Chondrocyte (in vitro differentiated cells): ENCODE data around the gene UBE2QL1. TPM values are rescaled to one million over a fixed set of nuclear protein-coding genes. Genes with fewer than 3 reads are reported as not detected.

Source experiments
- DNase-seq: peaks from one replicate; pipeline ENCODE4 v3.0.0; 2021; ENCODE audit warnings: mixed read lengths, low spot score
- H3K27ac Mint-ChIP-seq: one replicate; pipeline ENCODE4 v1.8.0; 2021; ENCODE audit warnings: mild to moderate bottlenecking, moderate library complexity, mixed read lengths; ENCODE audit not compliant: unreplicated experiment
- H3K27me3 Mint-ChIP-seq: 2 replicates; pipeline ENCODE4 v1.8.0; 2021; ENCODE audit warnings: low read depth, mixed read lengths
- H3K36me3 Mint-ChIP-seq: 2 replicates; pipeline ENCODE4 v1.8.0; 2021; ENCODE audit warnings: low read depth, mixed read lengths
- H3K4me1 Mint-ChIP-seq: 2 replicates; pipeline ENCODE4 v1.8.0; 2021; ENCODE audit warnings: low read depth, mild to moderate bottlenecking, mixed read lengths
- H3K4me3 Mint-ChIP-seq: one replicate; pipeline ENCODE4 v1.8.0; 2021; ENCODE audit warnings: mild to moderate bottlenecking, moderate library complexity, mixed read lengths; ENCODE audit not compliant: unreplicated experiment
- H3K9me3 Mint-ChIP-seq: 2 replicates; pipeline ENCODE4 v1.8.0; 2021; ENCODE audit warnings: low read depth, mixed read lengths
- CTCF ChIP-seq: fragments of 200-600 bp; sonication (generic); IDR thresholded peaks from 2 replicates; pipeline ENCODE4 v1.5.0; 2021; ENCODE audit warnings: antibody characterized with exemption, mild to moderate bottlenecking, moderate library complexity
- total RNA-seq: library from RNA; stranded (reverse); gene quantifications from 3 replicates; pipeline ENCODE4 v1.2.1, GENCODE V29; 2021

UBE2QL1 gene
- total RNA-seq, 1 donor from 2014 or later = 0.17 TPM

GRCh38 chr5:6527749-6528455 lies 79.2 kb downstream of the UBE2QL1 start:
- no peak overlapping the region for H3K27ac Mint-ChIP-seq
- no peak for TF ChIP-seq CTCF
- H3K4me1 Mint-ChIP-seq = no peaks in the 10 kb centered on the region
- peaks cover 3% of the 10 kb centered on the region for H3K9me3 Mint-ChIP-seq
- DNase-seq = no peak
- H3K27me3 Mint-ChIP-seq = peaks cover 20% of the 10 kb centered on the region
- H3K36me3 Mint-ChIP-seq = no peaks in the 10 kb centered on the region
- no peak overlapping the region for H3K4me3 Mint-ChIP-seq

GRCh38 chr5:6535594-6535993 lies 86.9 kb downstream of the UBE2QL1 start:
- Mint-ChIP-seq H3K36me3 (no peaks in the 10 kb centered on the region), H3K4me3 (no peak overlapping the region), H3K27ac (no peak overlapping the region), H3K4me1 (peaks cover 6% of the 10 kb centered on the region), H3K27me3 (peaks cover 19% of the 10 kb centered on the region), H3K9me3 (no peaks in the 10 kb centered on the region)
- TF ChIP-seq CTCF = no peak
- no peak for DNase-seq

- peaks cover 12% of the 10 kb centered on the region for H3K27me3 Mint-ChIP-seq
- no peaks in the 10 kb centered on the region for H3K9me3 Mint-ChIP-seq
- no peak for DNase-seq
- no peak for TF ChIP-seq CTCF
- peaks cover 10% of the 10 kb centered on the region for H3K4me1 Mint-ChIP-seq
- H3K4me3 Mint-ChIP-seq = no peak overlapping the region
- H3K27ac Mint-ChIP-seq = no peak overlapping the region
- no peaks in the 10 kb centered on the region for H3K36me3 Mint-ChIP-seq
Measured at GRCh38 chr5:6539060-6539459, 90.4 kb downstream of the UBE2QL1 start.

GRCh38 chr5:6540111-6540827 lies 91.6 kb downstream of the UBE2QL1 start:
- no peaks in the 10 kb centered on the region for H3K36me3 Mint-ChIP-seq
- no peak for TF ChIP-seq CTCF
- DNase-seq = no peak
- H3K9me3 Mint-ChIP-seq = no peaks in the 10 kb centered on the region
- no peak overlapping the region for H3K4me3 Mint-ChIP-seq
- H3K4me1 Mint-ChIP-seq = peaks cover 10% of the 10 kb centered on the region
- peak overlapping the region; percentile 43 for H3K27ac Mint-ChIP-seq
- H3K27me3 Mint-ChIP-seq = peaks cover 7% of the 10 kb centered on the region

- DNase-seq = no peak
- peaks cover 10% of the 10 kb centered on the region for H3K4me1 Mint-ChIP-seq
- H3K36me3 Mint-ChIP-seq = no peaks in the 10 kb centered on the region
- no peak for TF ChIP-seq CTCF
- H3K27ac Mint-ChIP-seq = no peak overlapping the region
- peaks cover 9% of the 10 kb centered on the region for H3K27me3 Mint-ChIP-seq
- H3K9me3 Mint-ChIP-seq = no peaks in the 10 kb centered on the region
- H3K4me3 Mint-ChIP-seq = no peak overlapping the region
Measured at GRCh38 chr5:6541256-6542013, 92.8 kb downstream of the UBE2QL1 start.
